NCI-H748 (cell line): Measurements from ENCODE around the gene HUWE1.
"Not testable (repeated sequence)": the region's sequence is repeated elsewhere in the genome, so short reads cannot be mapped to it uniquely, and the experiment has no call there.

Experiments used
- DNase-seq: peaks from one replicate; lab custom pipeline; 2025; ENCODE audit not compliant: unreplicated experiment; lab: John Stamatoyannopoulos, UW

The HUWE1 gene

GRCh38 chrX:53531255-53531966 is 155.1 kb downstream of the HUWE1 start:
- not testable (repeated sequence) for DNase-seq

DNA sequence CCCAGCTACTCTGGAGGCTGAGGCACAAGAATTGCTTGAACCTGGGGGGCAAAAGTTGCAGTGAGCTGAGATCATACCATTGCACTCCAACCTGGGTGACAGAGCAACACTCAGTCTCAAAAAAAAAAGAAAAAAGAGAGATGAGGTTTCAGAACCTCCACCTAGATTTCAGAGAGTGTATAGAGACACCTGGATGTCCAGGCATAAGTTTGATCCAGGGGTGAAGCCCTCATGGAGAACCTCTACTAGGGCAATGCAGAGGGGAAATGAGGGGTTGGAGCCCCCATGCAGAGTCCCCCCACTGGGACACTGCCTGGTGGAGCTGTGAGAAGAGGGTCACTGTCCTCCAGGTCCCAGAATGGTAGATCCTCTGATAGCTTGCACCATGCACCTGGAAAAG is 159.5 kb downstream of the HUWE1 start:
- DNase-seq, result no peak

GRCh38 chrX:53511322-53511721 is 175.2 kb downstream of the HUWE1 start:
- DNase-seq, result no peak

- not testable (repeated sequence) for DNase-seq
Measured at GRCh38 chrX:53504035-53504434, 182.5 kb downstream of the HUWE1 start.

GRCh38 chrX:53494436-53494835 is 192.1 kb downstream of the HUWE1 start:
- peak; percentile 48 for DNase-seq

DNA sequence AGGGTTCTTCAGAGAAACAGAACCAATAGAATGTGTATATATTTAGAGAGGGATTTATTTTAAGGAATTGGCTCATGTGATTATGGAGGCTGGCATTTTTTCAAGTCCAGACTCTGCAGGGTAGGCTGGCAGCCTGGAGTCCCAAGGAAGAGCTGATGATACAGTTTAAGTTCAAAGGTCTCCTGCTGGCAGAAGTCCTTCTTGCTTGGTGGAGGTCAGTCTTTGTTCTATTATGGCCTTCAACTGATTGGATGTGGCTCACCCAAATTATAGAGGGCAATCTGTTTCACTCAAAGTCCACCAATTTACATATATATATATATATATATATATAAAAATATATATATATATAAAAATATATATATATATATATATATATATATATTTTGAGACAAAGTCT is 200.2 kb downstream of the HUWE1 start:
- DNase-seq, result no peak

- DNase-seq, result no peak
Measured at GRCh38 chrX:53483838-53484405, 202.6 kb downstream of the HUWE1 start.

DNA sequence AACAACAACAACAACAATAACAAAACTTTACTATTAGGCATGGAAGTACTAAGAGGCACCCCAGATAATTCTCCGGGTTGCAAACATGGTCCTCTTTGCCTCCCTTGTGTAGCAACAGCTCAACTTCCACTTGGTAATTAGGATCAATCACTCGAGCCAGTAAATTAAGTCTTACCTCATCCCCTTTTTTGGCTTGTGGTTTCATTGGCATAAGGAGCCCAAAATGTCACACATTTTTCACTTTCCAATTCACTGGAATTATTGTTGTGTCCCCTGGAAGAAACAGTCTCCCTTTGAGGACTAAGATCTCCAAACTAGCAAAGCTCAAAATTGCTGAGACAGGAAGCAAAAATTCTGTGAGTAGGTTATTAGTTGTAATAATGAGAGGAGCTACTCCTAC is 203.1 kb downstream of the HUWE1 start:
- DNase-seq, result no peak
